ENCODE measurements around the gene MS4A4E. TPM values are rescaled to one million over a fixed set of nuclear protein-coding genes. Genes with fewer than 3 reads are reported as not detected.

The MS4A4E gene
- total RNA-seq, 1 donor: not detected

DNA sequence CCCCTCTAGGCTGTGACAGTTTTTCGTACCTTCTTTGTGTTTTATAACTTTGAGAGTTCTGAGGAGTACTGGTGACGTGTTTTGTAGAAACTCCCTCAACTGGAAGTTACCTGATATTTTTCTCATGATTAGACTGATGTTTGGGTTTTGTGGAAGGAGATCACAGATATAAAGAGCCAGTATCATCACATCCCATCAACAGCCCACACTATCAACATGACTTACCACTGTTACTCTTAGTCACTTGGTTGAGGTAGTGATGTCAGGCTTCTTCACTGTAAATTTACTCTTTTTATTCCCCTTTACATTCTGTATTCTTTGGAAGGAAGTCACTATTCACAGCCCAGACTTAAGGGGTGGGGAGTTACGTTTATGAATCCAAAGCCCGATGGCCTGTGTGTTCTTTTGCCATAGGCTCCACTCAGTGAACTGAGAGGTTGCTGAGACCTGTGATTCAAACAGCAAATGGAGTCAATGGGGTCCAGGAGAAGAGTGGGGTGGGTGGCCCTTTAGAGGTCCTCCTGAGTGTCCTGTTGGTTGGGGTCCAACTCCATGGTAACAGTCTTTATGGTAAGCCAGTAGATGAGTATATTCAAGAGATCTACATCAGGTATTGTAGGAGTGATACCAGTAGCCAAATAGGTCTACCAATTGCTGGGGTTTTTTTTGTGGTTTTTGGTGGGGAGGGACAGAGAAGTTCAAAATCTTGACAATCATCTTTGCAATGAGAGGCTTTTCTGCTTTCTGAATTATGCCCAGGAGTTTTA is 15.2 kb upstream of the MS4A4E start:
- Histone ChIP-seq H3K4me1 (ENCODE audit: insufficient read depth, low read length) (no peaks in the 10 kb centered on the region), H3K27me3 (ENCODE audit: insufficient read depth, low read length) (no peaks in the 10 kb centered on the region), H3K9me3 (ENCODE audit: low read depth, low read length) (peaks cover 5% of the 10 kb centered on the region), H3K36me3 (ENCODE audit: insufficient read depth, low read length) (no peaks in the 10 kb centered on the region), H3K4me2 (ENCODE audit: insufficient read depth, low read length) (no peak overlapping the region), H2AFZ (ENCODE audit: low read length) (no peak overlapping the region), H4K20me1 (ENCODE audit: insufficient read depth, low read length) (no peaks in the 10 kb centered on the region), H3K4me3 (ENCODE audit: insufficient read depth, low read length) (no peak overlapping the region), H3K27ac (ENCODE audit: low read depth, low read length) (no peak overlapping the region), H3K79me2 (ENCODE audit: insufficient read depth, low read length) (no peaks in the 10 kb centered on the region)
- TF ChIP-seq, protein P1, sequence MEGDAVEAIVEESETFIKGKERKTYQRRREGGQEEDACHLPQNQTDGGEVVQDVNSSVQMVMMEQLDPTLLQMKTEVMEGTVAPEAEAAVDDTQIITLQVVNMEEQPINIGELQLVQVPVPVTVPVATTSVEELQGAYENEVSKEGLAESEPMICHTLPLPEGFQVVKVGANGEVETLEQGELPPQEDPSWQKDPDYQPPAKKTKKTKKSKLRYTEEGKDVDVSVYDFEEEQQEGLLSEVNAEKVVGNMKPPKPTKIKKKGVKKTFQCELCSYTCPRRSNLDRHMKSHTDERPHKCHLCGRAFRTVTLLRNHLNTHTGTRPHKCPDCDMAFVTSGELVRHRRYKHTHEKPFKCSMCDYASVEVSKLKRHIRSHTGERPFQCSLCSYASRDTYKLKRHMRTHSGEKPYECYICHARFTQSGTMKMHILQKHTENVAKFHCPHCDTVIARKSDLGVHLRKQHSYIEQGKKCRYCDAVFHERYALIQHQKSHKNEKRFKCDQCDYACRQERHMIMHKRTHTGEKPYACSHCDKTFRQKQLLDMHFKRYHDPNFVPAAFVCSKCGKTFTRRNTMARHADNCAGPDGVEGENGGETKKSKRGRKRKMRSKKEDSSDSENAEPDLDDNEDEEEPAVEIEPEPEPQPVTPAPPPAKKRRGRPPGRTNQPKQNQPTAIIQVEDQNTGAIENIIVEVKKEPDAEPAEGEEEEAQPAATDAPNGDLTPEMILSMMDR (IDR thresholded peaks at IDR 0.05; ENCODE audit: extremely low read depth, low read depth, low read length): no peak
- DNase-seq (ENCODE audit: insufficient read length, low spot score, missing footprints): no peak

DNA sequence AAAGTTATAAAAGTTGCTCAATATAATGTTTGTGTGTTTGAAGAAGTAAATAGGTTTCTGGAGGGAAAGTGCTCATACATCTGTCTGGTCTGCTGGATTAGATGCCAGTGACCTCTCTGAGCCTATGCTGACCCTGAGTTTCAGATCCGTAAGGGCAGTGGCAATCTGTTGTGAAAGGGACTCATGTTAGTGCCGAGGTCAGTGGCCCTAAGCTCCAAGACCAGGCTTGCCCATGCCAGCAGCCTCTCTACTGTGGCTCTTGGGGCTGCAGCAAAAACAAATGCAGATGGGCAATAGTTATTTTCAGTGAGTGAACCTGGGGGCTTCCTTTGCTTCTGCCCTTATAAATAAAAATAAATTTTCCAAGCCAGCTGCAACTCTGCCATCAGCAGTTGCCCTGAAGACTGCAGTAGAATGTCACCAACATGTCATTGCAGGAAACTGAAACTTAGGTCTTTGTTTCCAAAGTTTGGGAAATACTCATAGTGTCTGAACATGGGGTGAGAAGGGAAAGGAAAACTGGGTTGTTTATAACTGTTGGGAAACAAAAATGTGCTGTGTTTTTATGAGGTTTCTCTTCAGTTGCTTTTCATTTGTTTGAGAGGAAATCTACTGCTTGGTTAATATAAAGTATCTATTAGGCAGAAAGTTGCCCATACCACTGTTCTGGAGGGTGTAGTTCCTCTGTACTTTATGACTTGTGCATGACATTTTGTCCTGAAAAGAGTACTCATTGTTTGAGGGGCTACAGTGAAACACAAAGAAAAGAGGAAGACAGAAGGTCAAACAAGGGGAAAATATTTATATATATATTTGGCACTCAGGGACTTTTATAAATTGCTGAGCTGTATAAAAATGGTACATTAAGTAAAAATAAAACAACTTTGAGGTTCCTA is 9.5 kb upstream of the MS4A4E start:
- DNase-seq (ENCODE audit: insufficient read length, low spot score, missing footprints): no peak
- Histone ChIP-seq H3K4me1 (ENCODE audit: insufficient read depth, low read length) (no peaks in the 10 kb centered on the region), H3K79me2 (ENCODE audit: insufficient read depth, low read length) (no peaks in the 10 kb centered on the region), H3K4me3 (ENCODE audit: insufficient read depth, low read length) (no peak overlapping the region), H3K36me3 (ENCODE audit: insufficient read depth, low read length) (no peaks in the 10 kb centered on the region), H3K4me2 (ENCODE audit: insufficient read depth, low read length) (no peak overlapping the region), H3K27ac (ENCODE audit: low read depth, low read length) (no peak overlapping the region), H3K27me3 (ENCODE audit: insufficient read depth, low read length) (no peaks in the 10 kb centered on the region), H4K20me1 (ENCODE audit: insufficient read depth, low read length) (no peaks in the 10 kb centered on the region), H3K9me3 (ENCODE audit: low read depth, low read length) (peaks cover 5% of the 10 kb centered on the region), H2AFZ (ENCODE audit: low read length) (no peak overlapping the region)
- TF ChIP-seq, protein P1 (IDR thresholded peaks at IDR 0.05; ENCODE audit: extremely low read depth, low read depth, low read length): no peak

DNA sequence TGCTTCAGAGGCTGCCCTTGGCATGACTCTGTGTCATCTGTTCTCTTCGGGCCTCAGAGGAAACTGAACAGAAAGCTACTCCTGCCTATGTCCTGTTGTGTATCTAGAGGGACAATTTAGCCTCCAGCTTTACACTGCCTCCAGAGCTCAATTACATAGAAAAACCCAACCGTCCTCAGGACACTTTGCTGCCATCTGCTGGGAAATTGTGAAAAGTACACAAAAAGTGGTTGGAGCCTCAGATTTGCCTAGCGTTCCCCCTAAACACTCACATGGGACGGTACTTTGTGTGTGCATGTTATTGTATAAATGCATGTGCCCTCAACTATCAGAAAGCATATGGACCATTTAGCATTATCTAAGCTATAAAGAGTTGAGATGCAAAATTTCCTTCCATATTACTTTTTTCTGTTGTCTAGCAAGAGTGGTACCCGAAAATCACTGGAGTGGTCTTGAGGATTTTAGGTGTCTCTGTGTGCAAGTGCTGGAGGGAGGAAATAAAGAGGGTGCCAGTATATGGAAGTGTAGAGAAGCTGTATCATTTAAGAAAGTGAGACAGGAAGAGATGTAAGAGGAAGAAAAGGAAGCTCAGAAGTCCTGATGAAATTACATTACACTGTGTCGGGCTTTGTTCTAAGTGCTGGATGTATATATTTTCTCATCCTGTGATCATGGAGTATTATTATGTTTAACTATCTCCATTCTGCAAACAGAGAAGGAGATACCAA is 8.7 kb upstream of the MS4A4E start:
- no peak overlapping the region for H3K4me3 ChIP-seq (ENCODE audit: insufficient read depth, low read length)
- no peaks in the 10 kb centered on the region for H3K36me3 ChIP-seq (ENCODE audit: insufficient read depth, low read length)
- H4K20me1 ChIP-seq (ENCODE audit: insufficient read depth, low read length): no peaks in the 10 kb centered on the region
- no peak overlapping the region for H2AFZ ChIP-seq (ENCODE audit: low read length)
- H3K79me2 ChIP-seq (ENCODE audit: insufficient read depth, low read length): no peaks in the 10 kb centered on the region
- peaks cover 5% of the 10 kb centered on the region for H3K9me3 ChIP-seq (ENCODE audit: low read depth, low read length)
- TF ChIP-seq, protein P1 (IDR thresholded peaks at IDR 0.05; ENCODE audit: extremely low read depth, low read depth, low read length): no peak
- no peak overlapping the region for H3K27ac ChIP-seq (ENCODE audit: low read depth, low read length)
- H3K4me2 ChIP-seq (ENCODE audit: insufficient read depth, low read length): no peak overlapping the region
- no peaks in the 10 kb centered on the region for H3K4me1 ChIP-seq (ENCODE audit: insufficient read depth, low read length)
- H3K27me3 ChIP-seq (ENCODE audit: insufficient read depth, low read length): no peaks in the 10 kb centered on the region
- DNase-seq (ENCODE audit: insufficient read length, low spot score, missing footprints): no peak
